Kidney epithelial cell (primary cell): ENCODE results near the gene SLC12A3. TPM values are rescaled to one million over a fixed set of nuclear protein-coding genes. Genes with fewer than 3 reads are reported as not detected.

Experiments used
- DNase-seq: peaks from one replicate; pipeline ENCODE4 v3.0.0-alpha.2; 2010; ENCODE audit warnings: low read depth
- H3K27me3 ChIP-seq: 2 replicates; pipeline ENCODE4 v1.6.0; 2011; ENCODE audit warnings: low read length; ENCODE audit not compliant: control insufficient read depth, insufficient read depth
- H3K36me3 ChIP-seq: 2 replicates; pipeline ENCODE4 v1.5.1; 2011; ENCODE audit warnings: low read length; ENCODE audit not compliant: control insufficient read depth, insufficient read depth
- H3K4me3 ChIP-seq: 2 replicates; pipeline ENCODE4 v1.5.1; 2011; ENCODE audit warnings: low read depth, mild to moderate bottlenecking, control low read depth, low read length
- CTCF ChIP-seq: IDR thresholded peaks from 2 replicates; pipeline ENCODE4 v1.5.1; 2011; ENCODE audit warnings: mild to moderate bottlenecking, moderate library complexity, low read length, control low read depth, inconsistent platforms; ENCODE audit not compliant: insufficient read depth, poor library complexity, severe bottlenecking
- total RNA-seq: library from RNA; depleted of rRNA; stranded (reverse); fragments of >200 nt; gene quantifications from 2 replicates; pipeline ENCODE4 v1.2.3, GENCODE V29; 2015

The SLC12A3 gene
- total RNA-seq, 1 donor from 2014 or later: 0.08 TPM

GRCh38 chr16:56879276-56879675 lies 14.3 kb downstream of the SLC12A3 start:
- Histone ChIP-seq H3K27me3 (no peaks in the 10 kb centered on the region), H3K36me3 (no peaks in the 10 kb centered on the region), H3K4me3 (no peak overlapping the region)
- DNase-seq: no peak
- TF ChIP-seq CTCF: no peak

GRCh38 chr16:56880176-56880575 lies 15.2 kb downstream of the SLC12A3 start:
- no peaks in the 10 kb centered on the region for H3K36me3 ChIP-seq
- no peak for DNase-seq
- TF ChIP-seq CTCF: no peak
- H3K27me3 ChIP-seq: no peaks in the 10 kb centered on the region
- no peak overlapping the region for H3K4me3 ChIP-seq

- DNase-seq: no peak
- no peak for TF ChIP-seq CTCF
- H3K27me3 ChIP-seq: no peaks in the 10 kb centered on the region
These were observed 15.7 kb downstream of the SLC12A3 start for GRCh38 chr16:56880685-56881084.

GRCh38 chr16:56882077-56882800 lies 17.2 kb downstream of the SLC12A3 start:
- TF ChIP-seq CTCF: no peak
- no peaks in the 10 kb centered on the region for H3K27me3 ChIP-seq
- no peaks in the 10 kb centered on the region for H3K36me3 ChIP-seq
- DNase-seq: no peak
- no peak overlapping the region for H3K4me3 ChIP-seq

More at GRCh38 chr16:56880685-56881084, 15.7 kb downstream of the SLC12A3 start:
- H3K36me3 ChIP-seq: no peaks in the 10 kb centered on the region
- no peak overlapping the region for H3K4me3 ChIP-seq

GRCh38 chr16:56883586-56883985 lies 18.6 kb downstream of the SLC12A3 start:
- H3K36me3 ChIP-seq: no peaks in the 10 kb centered on the region
- H3K27me3 ChIP-seq: no peaks in the 10 kb centered on the region
- H3K4me3 ChIP-seq: no peak overlapping the region
- TF ChIP-seq CTCF: no peak
- no peak for DNase-seq
